ENCODE results near the gene PTPRF. TPM values are rescaled to one million over a fixed set of nuclear protein-coding genes. Genes with fewer than 3 reads are reported as not detected.

Gene PTPRF
- total RNA-seq = 73.2 TPM

DNA sequence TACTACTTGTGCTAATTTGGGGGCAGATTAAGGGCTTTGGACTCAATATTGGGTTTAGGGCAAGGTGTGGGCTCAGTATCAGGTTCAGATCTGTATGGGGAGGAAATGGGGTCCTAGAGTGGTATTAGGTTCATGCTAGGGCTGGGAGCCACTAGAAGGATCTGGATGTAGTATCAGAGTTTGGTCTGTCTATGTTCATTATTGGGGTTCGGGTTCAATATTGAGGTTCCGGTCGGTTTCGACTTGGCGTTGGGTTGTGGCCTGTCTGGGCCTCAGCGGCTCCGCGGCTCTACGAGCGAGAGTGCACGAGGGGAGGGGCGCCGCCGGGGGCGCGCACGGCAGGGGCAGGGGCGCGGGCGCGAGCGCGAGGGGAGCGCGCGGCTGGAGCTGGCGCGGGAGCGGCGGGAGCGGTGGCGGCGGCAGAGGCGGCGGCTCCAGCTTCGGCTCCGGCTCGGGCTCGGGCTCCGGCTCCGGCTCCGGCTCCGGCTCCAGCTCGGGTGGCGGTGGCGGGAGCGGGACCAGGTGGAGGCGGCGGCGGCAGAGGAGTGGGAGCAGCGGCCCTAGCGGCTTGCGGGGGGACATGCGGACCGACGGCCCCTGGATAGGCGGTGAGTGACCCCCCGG lies at the start of gene PTPRF:
Gene PTPRF, plus strand, starts transcription at position 401 of the 624 bp plus-strand sequence. CDS start 14,193 bp downstream, outside the sequence.

Other genes with a start within 250 kb of the PTPRF start
- gene C1orf210, start 245.3 kb upstream of the PTPRF start, total RNA-seq = not detected
- 15.7 TPM for gene TIE1, start 229.9 kb upstream of the PTPRF start, total RNA-seq
- not detected for gene MPL, start 193.1 kb upstream of the PTPRF start, total RNA-seq
- 6.9 TPM for gene CDC20, start 171.9 kb upstream of the PTPRF start, total RNA-seq
- gene ELOVL1, start 162.9 kb upstream of the PTPRF start, total RNA-seq = 7.2 TPM
- gene MED8, start 141.1 kb upstream of the PTPRF start, total RNA-seq = 28.2 TPM
- 78.6 TPM for gene SZT2, start 141.0 kb upstream of the PTPRF start, total RNA-seq
- gene HYI, start 77.0 kb upstream of the PTPRF start, total RNA-seq = 50.1 TPM
- 80.1 TPM for gene KDM4A, start 119.3 kb downstream of the PTPRF start, total RNA-seq
- gene ST3GAL3, start 176.7 kb downstream of the PTPRF start, total RNA-seq = 60.1 TPM

All from parietal lobe (tissue), 1 donor.